ENCODE results near the gene AXL.

GRCh38 chr19:41223431-41224234, 4.6 kb downstream of the AXL start:
- TF ChIP-seq CTCF (IDR thresholded peaks at IDR 0.05), result no peak
- no peak for TF ChIP-seq POLR2A (IDR thresholded peaks at IDR 0.05)
